Upper lobe of left lung (tissue), 4 donors: Measurements from ENCODE around the gene ARHGAP45.

Experiments used
- POLR2AphosphoS5 ChIP-seq, 2 donors: sonication (generic); formaldehyde crosslinking; IDR thresholded peaks; one replicate each; pipeline ENCODE4 v1.5.1; 2017; ENCODE audit warnings: antibody characterized with exemption in 2 of 2
- TF ChIP-seq, protein P1 (sequence below), 6 experiments: fragments of 450-650 bp in 4 of 6; fragments of 200-600 bp in 2 of 6; sonication (generic) in 2 of 6; IDR thresholded peaks; one replicate each; pipeline ENCODE4 v1.5.1; 2016 to 2019; ENCODE audit warnings: antibody characterized with exemption in 6 of 6

DNA sequence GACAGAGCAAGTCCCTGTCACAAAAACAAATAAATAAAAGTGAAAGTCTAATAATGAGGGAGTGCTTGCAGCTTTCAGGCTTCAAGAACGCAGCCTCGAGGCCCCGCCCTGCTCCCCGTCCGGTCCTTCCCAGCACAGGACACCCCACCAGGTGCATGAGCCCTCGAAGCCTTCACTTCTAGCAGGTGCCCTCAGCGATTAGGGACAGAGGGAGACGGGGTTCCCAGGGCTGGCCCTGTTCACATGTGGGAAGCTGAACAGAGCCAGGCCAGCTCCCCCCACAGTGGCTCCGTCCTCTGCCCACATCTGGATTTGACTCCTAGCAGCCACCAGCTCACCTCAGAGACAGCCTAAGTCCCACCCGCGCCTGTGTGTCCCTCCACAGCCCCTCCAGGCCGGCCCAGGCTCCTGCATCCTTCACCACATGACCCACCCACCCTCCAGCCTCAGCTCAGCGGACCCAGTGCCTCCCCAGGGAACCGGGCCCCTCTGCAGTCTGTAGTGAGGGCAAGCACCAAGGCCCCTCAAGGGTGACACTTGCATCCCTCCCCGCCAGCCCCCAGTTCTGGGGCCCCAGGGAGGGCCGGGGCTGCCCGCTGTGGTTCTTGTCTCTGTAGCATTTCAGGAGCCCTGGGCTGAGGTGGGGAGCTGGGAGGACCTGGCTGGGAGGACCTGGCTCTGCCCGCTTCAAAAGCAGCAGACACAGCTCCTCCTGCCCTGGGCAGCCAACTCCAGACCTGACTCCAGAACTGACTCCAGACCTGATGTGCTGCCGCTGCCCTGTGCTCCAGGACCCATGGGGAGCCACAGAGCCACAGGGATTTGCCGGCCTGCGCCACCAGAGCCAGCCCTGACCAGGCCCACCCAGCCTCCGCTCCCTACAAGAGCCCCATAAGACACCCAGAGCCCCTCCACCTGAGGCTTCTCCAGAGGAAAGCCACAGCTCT, 64.1 kb downstream of the ARHGAP45 start:
- TF ChIP-seq, protein P1, sequence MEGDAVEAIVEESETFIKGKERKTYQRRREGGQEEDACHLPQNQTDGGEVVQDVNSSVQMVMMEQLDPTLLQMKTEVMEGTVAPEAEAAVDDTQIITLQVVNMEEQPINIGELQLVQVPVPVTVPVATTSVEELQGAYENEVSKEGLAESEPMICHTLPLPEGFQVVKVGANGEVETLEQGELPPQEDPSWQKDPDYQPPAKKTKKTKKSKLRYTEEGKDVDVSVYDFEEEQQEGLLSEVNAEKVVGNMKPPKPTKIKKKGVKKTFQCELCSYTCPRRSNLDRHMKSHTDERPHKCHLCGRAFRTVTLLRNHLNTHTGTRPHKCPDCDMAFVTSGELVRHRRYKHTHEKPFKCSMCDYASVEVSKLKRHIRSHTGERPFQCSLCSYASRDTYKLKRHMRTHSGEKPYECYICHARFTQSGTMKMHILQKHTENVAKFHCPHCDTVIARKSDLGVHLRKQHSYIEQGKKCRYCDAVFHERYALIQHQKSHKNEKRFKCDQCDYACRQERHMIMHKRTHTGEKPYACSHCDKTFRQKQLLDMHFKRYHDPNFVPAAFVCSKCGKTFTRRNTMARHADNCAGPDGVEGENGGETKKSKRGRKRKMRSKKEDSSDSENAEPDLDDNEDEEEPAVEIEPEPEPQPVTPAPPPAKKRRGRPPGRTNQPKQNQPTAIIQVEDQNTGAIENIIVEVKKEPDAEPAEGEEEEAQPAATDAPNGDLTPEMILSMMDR (IDR thresholded peaks at IDR 0.05): no peak
- no peak for TF ChIP-seq POLR2AphosphoS5 (IDR thresholded peaks at IDR 0.05)
